HepG2 (cell line): ENCODE measurements around the gene NRG4. TPM values are rescaled to one million over a fixed set of nuclear protein-coding genes. Genes with fewer than 3 reads are reported as not detected.

Source experiments
- AHR ChIP-seq: IDR thresholded peaks from 2 replicates; pipeline ENCODE4 v1.6.1; 2018; ENCODE audit warnings: missing genetic modification reagents, missing compliant biosample characterization
- ELF1 ChIP-seq: sonication (generic); formaldehyde crosslinking; IDR thresholded peaks from 2 replicates; pipeline ENCODE4 v1.4.0; 2020; ENCODE audit warnings: missing genetic modification reagents
- HINFP ChIP-seq: sonication (generic); formaldehyde crosslinking; IDR thresholded peaks from 2 replicates; pipeline ENCODE4 v1.4.0; 2020; ENCODE audit warnings: low read depth, mild to moderate bottlenecking, missing genetic modification reagents
- HNF1A ChIP-seq, 2 experiments: sonication (generic) in 1 of 2; formaldehyde crosslinking in 1 of 2; IDR thresholded peaks; 2 replicates each; pipeline versions ENCODE4 v1.4.0 to v1.6.1; 2016 to 2020; ENCODE audit warnings: borderline replicate concordance in 1 of 2, low read depth in 1 of 2, mild to moderate bottlenecking in 1 of 2, missing genetic modification reagents in 1 of 2
- IRF2 ChIP-seq: IDR thresholded peaks from 2 replicates; pipeline ENCODE4 v1.6.1; 2018; ENCODE audit warnings: missing genetic modification reagents, missing compliant biosample characterization
- IRX3 ChIP-seq: sonication (generic); formaldehyde crosslinking; IDR thresholded peaks from 2 replicates; pipeline ENCODE4 v1.8.1; 2023; ENCODE audit warnings: mild to moderate bottlenecking, low read depth, missing genetic modification reagents, borderline replicate concordance
- KLF9 ChIP-seq: IDR thresholded peaks from 2 replicates; pipeline ENCODE4 v1.6.1; 2016; ENCODE audit warnings: low read depth
- MTA1 ChIP-seq: sonication (generic); formaldehyde crosslinking; IDR thresholded peaks from 2 replicates; pipeline ENCODE4 v1.4.0; 2020; ENCODE audit warnings: missing genetic modification reagents, mild to moderate bottlenecking, borderline replicate concordance
- NFYB ChIP-seq: sonication (generic); formaldehyde crosslinking; IDR thresholded peaks from 2 replicates; pipeline ENCODE4 v1.4.0; 2020; ENCODE audit warnings: missing genetic modification reagents
- SIN3A ChIP-seq: IDR thresholded peaks from 2 replicates; pipeline ENCODE4 v1.6.1; 2011; ENCODE audit warnings: low read depth, mild to moderate bottlenecking, control low read depth, low read length, borderline replicate concordance
- SMARCE1 ChIP-seq: fragments of 450-650 bp; IDR thresholded peaks from 2 replicates; pipeline ENCODE4 v1.6.1; 2017; ENCODE audit warnings: borderline replicate concordance
- TFAP4 ChIP-seq: sonication (generic); IDR thresholded peaks from 2 replicates; pipeline ENCODE4 v1.6.1; 2016; ENCODE audit warnings: low read depth, borderline replicate concordance
- ZBTB20 ChIP-seq: sonication (generic); formaldehyde crosslinking; IDR thresholded peaks from 2 replicates; pipeline ENCODE4 v1.8.1; 2023; ENCODE audit warnings: missing genetic modification reagents, low read depth, mild to moderate bottlenecking, borderline replicate concordance
- ZNF557 ChIP-seq: sonication (generic); formaldehyde crosslinking; IDR thresholded peaks from 2 replicates; pipeline ENCODE4 v1.4.0; 2020; ENCODE audit warnings: missing genetic modification reagents
- ZNF674 ChIP-seq: sonication (generic); formaldehyde crosslinking; IDR thresholded peaks from 2 replicates; pipeline ENCODE4 v1.5.0; 2020; ENCODE audit warnings: low read depth, mild to moderate bottlenecking, missing genetic modification reagents
- ZNF772 ChIP-seq: sonication (generic); formaldehyde crosslinking; IDR thresholded peaks from 2 replicates; pipeline ENCODE4 v1.5.0; 2020; ENCODE audit warnings: mild to moderate bottlenecking, missing genetic modification reagents
- ZNF816 ChIP-seq: sonication (generic); formaldehyde crosslinking; IDR thresholded peaks from 2 replicates; pipeline ENCODE4 v1.8.0; 2022; ENCODE audit warnings: missing genetic modification reagents, mild to moderate bottlenecking, borderline replicate concordance
- ZNF879 ChIP-seq: sonication (generic); formaldehyde crosslinking; IDR thresholded peaks from 2 replicates; pipeline ENCODE4 v1.8.1; 2023; ENCODE audit warnings: missing genetic modification reagents
- polyA plus RNA-seq, 8 experiments: library from polyadenylated mRNA; depleted of rRNA in 3 of 8; stranded (reverse) in 7 of 8; unstranded in 1 of 8; fragments of >200 nt; fragmentation: Illumina TruSeq in 4 of 8; extraction: Trizol in 4 of 8; gene quantifications; 2 replicates each; pipeline versions ENCODE4 v1.2.1 to v1.2.3, GENCODE V29; 2011 to 2016; ENCODE audit warnings: low read depth in 4 of 8, missing spikeins in 1 of 8, mixed read lengths in 1 of 8; ENCODE audit not compliant: insufficient read depth in 1 of 8
- total RNA-seq, 5 experiments: library from RNA; depleted of rRNA; stranded (reverse); fragments of >200 nt; fragmentation: Illumina TruSeq; extraction: Trizol; gene quantifications; 2 replicates each; pipeline ENCODE4 v1.2.3, GENCODE V29; 2016; ENCODE audit warnings: low read depth in 1 of 5

Gene NRG4
- total and polyA plus RNA-seq, 2 of the 13 experiments (the other 11 are each of a cell fraction or from before 2014, with no cell fraction given): 0.01 TPM; not detected in 1

- TF ChIP-seq HNF1A (IDR thresholded peaks at IDR 0.05; ENCODE audit: low read depth) (no peak), HNF1A (CRISPR knock-in tag; IDR thresholded peaks at IDR 0.05; ENCODE audit: borderline replicate concordance) (peak; percentile 86), SIN3A (peak; percentile 84), ZNF772 (CRISPR knock-in tag) (peak; percentile 94), IRF2 (CRISPR knock-in tag) (peak; percentile 77), ZNF816 (CRISPR knock-in tag) (peak; percentile 23; the same call in 1 of the 2 replicates), AHR (CRISPR knock-in tag) (peak; percentile 92), ZNF557 (CRISPR knock-in tag) (no peak), NFYB (CRISPR knock-in tag) (peak; percentile 43; the same call in 1 of the 2 replicates), MTA1 (CRISPR knock-in tag) (no peak; the same call in 1 of the 2 replicates), ZNF674 (CRISPR knock-in tag) (peak; percentile 84), KLF9 (peak; percentile 99), TFAP4 (peak; percentile 57; the same call in 1 of the 2 replicates), ELF1 (peak; percentile 91), ZNF879 (CRISPR knock-in tag) (no peak), HINFP (CRISPR knock-in tag) (no peak; the same call in 1 of the 2 replicates), SMARCE1 (no peak), ZBTB20 (CRISPR knock-in tag) (0 out of 2 replicates have a peak, but pooled peaks have one; percentile 70), IRX3 (CRISPR knock-in tag) (peak; percentile 56; the same call in 1 of the 2 replicates)
Measured at GRCh38 chr15:75903331-75904239, 108.6 kb downstream of the NRG4 start, which contains the start of gene FBXO22 (continued).
